ENCODE measurements around the gene CHIT1. TPM values are rescaled to one million over a fixed set of nuclear protein-coding genes. Genes with fewer than 3 reads are reported as not detected.

The CHIT1 gene
- total RNA-seq, 2 experiments from 2014 or later = 1.9 to 3.6 TPM

GRCh38 chr1:203182387-203182953 is 47.0 kb downstream of the CHIT1 start:
- Histone ChIP-seq H3K9me2 (ENCODE audit: insufficient read depth, low read length) (no peaks in the 10 kb centered on the region), H3K4me1 (ENCODE audit: insufficient read depth, low read length, poor library complexity, severe bottlenecking) (no peaks in the 10 kb centered on the region), H4K20me1 (ENCODE audit: insufficient read depth, low read length) (no peaks in the 10 kb centered on the region), H3K27ac (ENCODE audit: low read depth, low read length, poor library complexity, severe bottlenecking) (no peak overlapping the region), H3K4me2 (ENCODE audit: low read length) (no peak overlapping the region), H3K79me2 (ENCODE audit: insufficient read depth, low read depth, low read length) (no peaks in the 10 kb centered on the region), H2AFZ (ENCODE audit: low read length) (no peak overlapping the region), H3K36me3 (ENCODE audit: insufficient read depth, low read length) (no peaks in the 10 kb centered on the region), H3K9me3 (ENCODE audit: low read length) (no peaks in the 10 kb centered on the region), H3K4me3 (ENCODE audit: low read depth, low read length, poor library complexity, severe bottlenecking) (no peak overlapping the region)
- CTCF ChIA-PET (ENCODE audit: unreplicated experiment) = no interaction called here
- POLR2A ChIA-PET = no interaction called here
- intact Hi-C loops (cut with micrococcal nuclease; ENCODE audit: unreplicated experiment) = no loop called here
- TF ChIP-seq EZH2phosphoT487 (IDR thresholded peaks at IDR 0.05; ENCODE audit: borderline replicate concordance, low read depth, low read length) (no peak), CTCF (conservative IDR thresholded peaks at IDR 0.05; ENCODE audit: low read length) (no peak)
- DNase-seq (ENCODE audit: low spot score) = no peak
- BruUV-seq (replicated peaks) = no TSS peak

GRCh38 chr1:203181586-203182386 is 47.7 kb downstream of the CHIT1 start:
- no peaks in the 10 kb centered on the region for H3K9me3 ChIP-seq (ENCODE audit: low read length)
- DNase-seq (ENCODE audit: low spot score) = no peak
- TF ChIP-seq EZH2phosphoT487 (IDR thresholded peaks at IDR 0.05; ENCODE audit: borderline replicate concordance, low read depth, low read length) (no peak), CTCF (conservative IDR thresholded peaks at IDR 0.05; ENCODE audit: low read length) (no peak)
- no peaks in the 10 kb centered on the region for H3K36me3 ChIP-seq (ENCODE audit: insufficient read depth, low read length)
- intact Hi-C loops (cut with micrococcal nuclease; ENCODE audit: unreplicated experiment) = no loop called here
- H4K20me1 ChIP-seq (ENCODE audit: insufficient read depth, low read length) = no peaks in the 10 kb centered on the region
- no peaks in the 10 kb centered on the region for H3K9me2 ChIP-seq (ENCODE audit: insufficient read depth, low read length)
- CTCF ChIA-PET (ENCODE audit: unreplicated experiment) = no interaction called here
- no peak overlapping the region for H3K4me3 ChIP-seq (ENCODE audit: low read depth, low read length, poor library complexity, severe bottlenecking)
- no peak overlapping the region for H2AFZ ChIP-seq (ENCODE audit: low read length)
- no peaks in the 10 kb centered on the region for H3K4me1 ChIP-seq (ENCODE audit: insufficient read depth, low read length, poor library complexity, severe bottlenecking)
- no TSS peak for BruUV-seq (replicated peaks)
- no peak overlapping the region for H3K4me2 ChIP-seq (ENCODE audit: low read length)
- no peaks in the 10 kb centered on the region for H3K79me2 ChIP-seq (ENCODE audit: insufficient read depth, low read depth, low read length)
- no peak overlapping the region for H3K27ac ChIP-seq (ENCODE audit: low read depth, low read length, poor library complexity, severe bottlenecking)
- POLR2A ChIA-PET = no interaction called here

Measured in OCI-LY7 (cell line).